ENCODE measurements around the gene TMBIM4.
"Not testable (repeated sequence)": the region's sequence is repeated elsewhere in the genome, so short reads cannot be mapped to it uniquely, and the experiment has no call there.

Gene TMBIM4

GRCh38 chr12:66182956-66183355 lies 13.2 kb upstream of the TMBIM4 start:
- no peak for DNase-seq

- DNase-seq = no peak
These were observed 6.5 kb upstream of the TMBIM4 start for GRCh38 chr12:66176105-66176900.

GRCh38 chr12:66174391-66175325 lies 4.9 kb upstream of the TMBIM4 start:
- DNase-seq = not testable (repeated sequence)

GRCh38 chr12:66170606-66171005 lies 810 bp upstream of the TMBIM4 start:
- DNase-seq = no peak

- no peak for DNase-seq
These were observed 1.4 kb downstream of the TMBIM4 start for GRCh38 chr12:66168410-66168809.

GRCh38 chr12:66166561-66166960 lies 3.2 kb downstream of the TMBIM4 start:
- DNase-seq = no peak

- DNase-seq = no peak
These were observed 4.7 kb downstream of the TMBIM4 start for GRCh38 chr12:66165141-66165540.

- DNase-seq = no peak
These were observed 5.4 kb downstream of the TMBIM4 start for GRCh38 chr12:66164349-66164821.

- DNase-seq = no peak
These were observed 6.5 kb downstream of the TMBIM4 start for GRCh38 chr12:66163289-66163688.

- no peak for DNase-seq
These were observed 7.1 kb downstream of the TMBIM4 start for GRCh38 chr12:66162701-66163100.

- no peak for DNase-seq
These were observed 9.1 kb downstream of the TMBIM4 start for GRCh38 chr12:66160704-66161103.

- DNase-seq = no peak
These were observed 10.7 kb downstream of the TMBIM4 start for GRCh38 chr12:66159123-66159522.

- DNase-seq = no peak
These were observed 13.1 kb downstream of the TMBIM4 start for GRCh38 chr12:66156654-66157053.

- no peak for DNase-seq
These were observed 15.0 kb downstream of the TMBIM4 start for GRCh38 chr12:66154776-66155175.

GRCh38 chr12:66152732-66153131 lies 17.1 kb downstream of the TMBIM4 start:
- no peak for DNase-seq

GRCh38 chr12:66149702-66150398 lies 19.9 kb downstream of the TMBIM4 start:
- no peak for DNase-seq

GRCh38 chr12:66144791-66145754 lies 24.7 kb downstream of the TMBIM4 start:
- peak; percentile 52 for DNase-seq

GRCh38 chr12:66143868-66144267 lies 25.9 kb downstream of the TMBIM4 start:
- no peak for DNase-seq

GRCh38 chr12:66142826-66143225 lies 27.0 kb downstream of the TMBIM4 start:
- no peak for DNase-seq

- no peak for DNase-seq
These were observed 28.5 kb downstream of the TMBIM4 start for GRCh38 chr12:66141299-66141698.

GRCh38 chr12:66140731-66141130 lies 29.1 kb downstream of the TMBIM4 start:
- DNase-seq = no peak

GRCh38 chr12:66139328-66139727 lies 30.5 kb downstream of the TMBIM4 start:
- no peak for DNase-seq

Measured in NCI-H1105 (cell line).